Mammary epithelial cell (primary cell): ENCODE data around the gene AJAP1.

Experiments used
- EZH2 ChIP-seq: IDR thresholded peaks from 2 replicates; pipeline ENCODE4 v1.6.1; 2012; ENCODE audit warnings: low read length, inconsistent platforms, borderline replicate concordance
- TF ChIP-seq, protein P1 (sequence below), 2 donors: IDR thresholded peaks in 1 of 2; conservative IDR thresholded peaks in 1 of 2; 2 replicates each; pipeline ENCODE4 v1.5.1; 2011 to 2012; ENCODE audit warnings: inconsistent platforms in 2 of 2, low read length in 2 of 2, mild to moderate bottlenecking in 2 of 2, control low read depth in 1 of 2, low read depth in 1 of 2; ENCODE audit not compliant: insufficient read depth in 1 of 2; ENCODE audit errors: extremely low read depth in 1 of 2

DNA sequence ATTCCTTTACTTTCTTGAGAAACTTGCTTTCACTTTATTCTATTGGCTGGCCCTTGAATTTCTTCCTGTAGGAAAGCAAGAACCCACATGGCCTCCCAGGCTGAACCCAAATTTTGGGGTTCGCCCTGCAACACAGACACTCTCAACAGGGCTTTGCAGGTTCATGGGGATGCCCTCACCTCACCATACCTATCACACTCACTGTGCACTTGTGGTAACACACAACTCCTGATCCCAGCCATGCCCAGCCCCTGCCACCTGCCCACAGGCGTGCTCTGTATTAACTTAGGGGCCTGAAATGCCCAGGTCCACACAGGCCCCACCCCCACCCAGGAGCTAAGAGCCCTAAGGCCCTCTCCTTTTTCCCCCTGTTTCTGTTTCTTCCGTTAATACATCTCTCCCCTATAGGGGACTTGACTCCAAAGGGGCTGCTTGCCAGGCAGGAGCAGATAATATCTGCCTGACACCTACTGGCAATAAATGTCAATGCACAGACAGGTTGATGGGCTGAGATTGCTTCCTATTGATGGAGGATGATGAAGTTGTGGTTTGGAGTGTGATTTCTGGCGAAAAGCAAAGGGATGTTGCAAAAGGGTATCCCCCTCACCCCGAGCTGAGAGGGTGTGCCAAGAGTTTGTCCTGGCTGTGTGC lies 171.5 kb downstream of the AJAP1 start:
- TF ChIP-seq, protein P1, sequence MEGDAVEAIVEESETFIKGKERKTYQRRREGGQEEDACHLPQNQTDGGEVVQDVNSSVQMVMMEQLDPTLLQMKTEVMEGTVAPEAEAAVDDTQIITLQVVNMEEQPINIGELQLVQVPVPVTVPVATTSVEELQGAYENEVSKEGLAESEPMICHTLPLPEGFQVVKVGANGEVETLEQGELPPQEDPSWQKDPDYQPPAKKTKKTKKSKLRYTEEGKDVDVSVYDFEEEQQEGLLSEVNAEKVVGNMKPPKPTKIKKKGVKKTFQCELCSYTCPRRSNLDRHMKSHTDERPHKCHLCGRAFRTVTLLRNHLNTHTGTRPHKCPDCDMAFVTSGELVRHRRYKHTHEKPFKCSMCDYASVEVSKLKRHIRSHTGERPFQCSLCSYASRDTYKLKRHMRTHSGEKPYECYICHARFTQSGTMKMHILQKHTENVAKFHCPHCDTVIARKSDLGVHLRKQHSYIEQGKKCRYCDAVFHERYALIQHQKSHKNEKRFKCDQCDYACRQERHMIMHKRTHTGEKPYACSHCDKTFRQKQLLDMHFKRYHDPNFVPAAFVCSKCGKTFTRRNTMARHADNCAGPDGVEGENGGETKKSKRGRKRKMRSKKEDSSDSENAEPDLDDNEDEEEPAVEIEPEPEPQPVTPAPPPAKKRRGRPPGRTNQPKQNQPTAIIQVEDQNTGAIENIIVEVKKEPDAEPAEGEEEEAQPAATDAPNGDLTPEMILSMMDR (conservative IDR thresholded peaks at IDR 0.05 in 1 of 2, IDR thresholded peaks at IDR 0.05 in 1 of 2; ENCODE audit: extremely low read depth in 1 of 2, insufficient read depth in 1 of 2, low read depth in 1 of 2, low read length in 2 of 2) = peak; percentile 42 to 65
- TF ChIP-seq EZH2 = no peak
